Neural cell (in vitro differentiated cells): ENCODE results near the gene ATOSB.

ENCODE experiments used
- CTCF ChIP-seq: fragments of 450-650 bp; IDR thresholded peaks from 2 replicates; pipeline ENCODE4 v1.5.1; 2014; ENCODE audit warnings: antibody characterized with exemption, mild to moderate bottlenecking, moderate library complexity; ENCODE audit not compliant: poor library complexity, severe bottlenecking
- EP300 ChIP-seq: fragments of 450-650 bp; conservative IDR thresholded peaks from 2 replicates; pipeline ENCODE4 v1.6.1; 2014; ENCODE audit warnings: antibody characterized with exemption, mild to moderate bottlenecking, moderate library complexity; ENCODE audit not compliant: poor library complexity, severe bottlenecking
- EZH2 ChIP-seq: fragments of 200-600, 300-800 bp; shearing (Covaris generic), sonication (generic); IDR thresholded peaks from 2 replicates; pipeline ENCODE4 v1.6.1; 2014; ENCODE audit warnings: antibody characterized with exemption, low read length, borderline replicate concordance, mild to moderate bottlenecking; ENCODE audit not compliant: insufficient read depth, poor library complexity, severe bottlenecking
- POLR2AphosphoS5 ChIP-seq: IDR thresholded peaks from 2 replicates; pipeline ENCODE4 v1.6.1; 2012
- RAD21 ChIP-seq: fragments of 450-650 bp; conservative IDR thresholded peaks from 2 replicates; pipeline ENCODE4 v1.6.1; 2014; ENCODE audit warnings: antibody characterized with exemption, mild to moderate bottlenecking, moderate library complexity
- REST ChIP-seq: IDR thresholded peaks from 2 replicates; pipeline ENCODE4 v1.6.1; 2012; ENCODE audit warnings: borderline replicate concordance
- SMC3 ChIP-seq: fragments of 450-650 bp; conservative IDR thresholded peaks from 2 replicates; pipeline ENCODE4 v1.6.1; 2014; ENCODE audit warnings: antibody characterized with exemption, mild to moderate bottlenecking, moderate library complexity; ENCODE audit not compliant: poor library complexity
- TAF1 ChIP-seq: IDR thresholded peaks from 2 replicates; pipeline ENCODE4 v1.6.1; 2012; ENCODE audit warnings: low read depth

- TF ChIP-seq CTCF (no peak), EP300 (no peak), RAD21 (no peak), SMC3 (no peak), TAF1 (no peak), REST (no peak), EZH2 (no peak), POLR2AphosphoS5 (no peak)
These were observed 44.5 kb downstream of the ATOSB start for GRCh38 chr9:35070823-35071813.
